A549 (cell line): ENCODE measurements around the gene TBX20.
"Not testable (repeated sequence)": the region's sequence is repeated elsewhere in the genome, so short reads cannot be mapped to it uniquely, and the experiment has no call there.

Source experiments
- ELK1 ChIP-seq: fragments of 150-350 bp; IDR thresholded peaks from 2 replicates; pipeline ENCODE4 v1.6.1; 2014; ENCODE audit warnings: low read depth, mild to moderate bottlenecking, low read length
- PBX3 ChIP-seq: IDR thresholded peaks from 2 replicates; pipeline ENCODE4 v1.6.1; 2012
- REST ChIP-seq: fragments of 200-600 bp; sonication (generic); IDR thresholded peaks from 2 replicates; pipeline ENCODE4 v1.6.1; 2016; ENCODE audit warnings: antibody characterized with exemption, mild to moderate bottlenecking, moderate library complexity

GRCh38 chr7:35172131-35172530 is 81.8 kb downstream of the TBX20 start:
- not testable (repeated sequence) for TF ChIP-seq PBX3, REST, ELK1
